ENCODE data around the gene SETDB2.

Gene SETDB2

DNA sequence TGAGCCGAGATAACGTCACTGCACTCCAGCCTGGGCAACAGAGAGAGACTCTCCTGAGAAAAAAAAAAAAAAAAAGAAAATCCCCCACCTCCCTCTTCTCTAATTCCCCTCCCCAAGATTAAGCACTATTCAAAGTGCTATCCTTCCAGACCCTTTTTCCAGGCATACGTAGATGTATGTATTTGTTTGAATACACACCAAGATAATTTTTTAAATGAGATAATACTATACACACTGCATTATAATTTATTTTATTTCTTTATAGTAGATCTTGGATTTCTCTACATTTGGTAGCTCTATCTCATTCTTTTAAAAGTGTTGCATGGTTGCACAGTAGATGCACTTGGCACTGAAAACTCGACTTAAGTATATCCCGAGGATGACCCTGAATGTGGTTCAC, 32.7 kb upstream of the SETDB2 start:
- H3K9me2 ChIP-seq (replicated peaks; ENCODE audit: low read depth, low read length), result no peaks in the 10 kb centered on the region
- no peak overlapping the region for H2AFZ ChIP-seq (ENCODE audit: low read length)
- no peak overlapping the region for H3K9ac ChIP-seq (ENCODE audit: low read depth, low read length, poor library complexity, severe bottlenecking)
- H3K27me3 ChIP-seq (ENCODE audit: insufficient read depth, low read length, poor library complexity, severe bottlenecking), result no peaks in the 10 kb centered on the region
- H3K79me2 ChIP-seq (ENCODE audit: insufficient read depth, low read length), result no peaks in the 10 kb centered on the region
- H4K20me1 ChIP-seq (ENCODE audit: insufficient read depth, low read length, poor library complexity, severe bottlenecking), result no peaks in the 10 kb centered on the region
- H3K9me3 ChIP-seq (ENCODE audit: insufficient read depth, low read depth, low read length), result no peaks in the 10 kb centered on the region
- H3K4me3 ChIP-seq (ENCODE audit: low read length, poor library complexity, severe bottlenecking), result no peak overlapping the region
- TF ChIP-seq CTCF (conservative IDR thresholded peaks at IDR 0.05; ENCODE audit: low read length), result no peak
- TF ChIP-seq EZH2phosphoT487 (IDR thresholded peaks at IDR 0.05; ENCODE audit: borderline replicate concordance), result no peak
- no peaks in the 10 kb centered on the region for H3K36me3 ChIP-seq (ENCODE audit: insufficient read depth, low read length)
- H3F3A ChIP-seq (ENCODE audit: low read depth), result no peaks in the 10 kb centered on the region
- H3K4me1 ChIP-seq (ENCODE audit: insufficient read depth, low read length, poor library complexity, severe bottlenecking), result no peaks in the 10 kb centered on the region
- H3K4me2 ChIP-seq (ENCODE audit: low read depth, low read length, poor library complexity, severe bottlenecking), result no peak overlapping the region

DNA sequence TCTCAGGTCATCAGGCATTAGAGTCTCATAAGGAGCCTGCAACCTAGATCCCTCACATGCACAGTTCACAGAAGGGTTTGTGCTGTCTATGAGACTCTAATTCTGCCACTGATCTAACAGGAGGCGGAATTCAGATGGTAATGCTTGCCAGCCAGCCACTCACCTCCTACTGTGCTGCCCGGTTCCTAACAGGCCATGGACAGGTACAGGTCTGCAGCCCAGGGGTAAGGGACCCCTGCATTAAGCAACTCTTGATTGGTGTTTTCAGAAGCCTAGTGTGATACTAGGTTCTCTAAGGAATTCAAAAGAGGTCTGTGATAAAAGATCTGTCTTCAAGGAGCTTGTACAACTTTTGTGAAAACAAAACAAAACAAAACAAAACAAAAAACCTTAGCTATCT, 31.3 kb upstream of the SETDB2 start:
- H3K4me1 ChIP-seq (ENCODE audit: insufficient read depth, low read length, poor library complexity, severe bottlenecking), result no peaks in the 10 kb centered on the region
- no peak overlapping the region for H3K9ac ChIP-seq (ENCODE audit: low read depth, low read length, poor library complexity, severe bottlenecking)
- H4K20me1 ChIP-seq (ENCODE audit: insufficient read depth, low read length, poor library complexity, severe bottlenecking), result no peaks in the 10 kb centered on the region
- H3F3A ChIP-seq (ENCODE audit: low read depth), result no peaks in the 10 kb centered on the region
- H3K4me3 ChIP-seq (ENCODE audit: low read length, poor library complexity, severe bottlenecking), result no peak overlapping the region
- H2AFZ ChIP-seq (ENCODE audit: low read length), result no peak overlapping the region
- no peaks in the 10 kb centered on the region for H3K9me3 ChIP-seq (ENCODE audit: insufficient read depth, low read depth, low read length)
- H3K9me2 ChIP-seq (replicated peaks; ENCODE audit: low read depth, low read length), result no peaks in the 10 kb centered on the region
- no peak overlapping the region for H3K4me2 ChIP-seq (ENCODE audit: low read depth, low read length, poor library complexity, severe bottlenecking)
- no peaks in the 10 kb centered on the region for H3K36me3 ChIP-seq (ENCODE audit: insufficient read depth, low read length)
- TF ChIP-seq EZH2phosphoT487 (IDR thresholded peaks at IDR 0.05; ENCODE audit: borderline replicate concordance), result no peak
- no peak for TF ChIP-seq CTCF (conservative IDR thresholded peaks at IDR 0.05; ENCODE audit: low read length)
- no peaks in the 10 kb centered on the region for H3K27me3 ChIP-seq (ENCODE audit: insufficient read depth, low read length, poor library complexity, severe bottlenecking)
- no peaks in the 10 kb centered on the region for H3K79me2 ChIP-seq (ENCODE audit: insufficient read depth, low read length)

- Histone ChIP-seq H3K9me2 (replicated peaks; ENCODE audit: low read depth, low read length) (no peaks in the 10 kb centered on the region), H3K36me3 (ENCODE audit: insufficient read depth, low read length) (no peaks in the 10 kb centered on the region), H3K9ac (ENCODE audit: low read depth, low read length, poor library complexity, severe bottlenecking) (no peak overlapping the region), H3K4me2 (ENCODE audit: low read depth, low read length, poor library complexity, severe bottlenecking) (no peak overlapping the region), H4K20me1 (ENCODE audit: insufficient read depth, low read length, poor library complexity, severe bottlenecking) (no peaks in the 10 kb centered on the region), H3K27me3 (ENCODE audit: insufficient read depth, low read length, poor library complexity, severe bottlenecking) (no peaks in the 10 kb centered on the region), H3K79me2 (ENCODE audit: insufficient read depth, low read length) (no peaks in the 10 kb centered on the region), H3F3A (ENCODE audit: low read depth) (no peaks in the 10 kb centered on the region), H2AFZ (ENCODE audit: low read length) (no peak overlapping the region), H3K9me3 (ENCODE audit: insufficient read depth, low read depth, low read length) (no peaks in the 10 kb centered on the region), H3K4me1 (ENCODE audit: insufficient read depth, low read length, poor library complexity, severe bottlenecking) (no peaks in the 10 kb centered on the region), H3K4me3 (ENCODE audit: low read length, poor library complexity, severe bottlenecking) (no peak overlapping the region)
- TF ChIP-seq CTCF (conservative IDR thresholded peaks at IDR 0.05; ENCODE audit: low read length), result no peak
These were observed 26.9 kb upstream of the SETDB2 start for GRCh38 chr13:49417161-49417560.
